Activated CD4-positive, alpha-beta T cell treated with anti-CD3 and anti-CD28 coated beads for 4 hours (primary cell): ENCODE data around the gene HPS5.

ENCODE experiments used
- DNase-seq, 2 donors: peaks; one replicate each; pipeline ENCODE4 v3.0.0-alpha.2; 2020

HPS5 gene

GRCh38 chr11:18230859-18231258 lies 91.1 kb downstream of the HPS5 start:
- no peak for DNase-seq

DNA sequence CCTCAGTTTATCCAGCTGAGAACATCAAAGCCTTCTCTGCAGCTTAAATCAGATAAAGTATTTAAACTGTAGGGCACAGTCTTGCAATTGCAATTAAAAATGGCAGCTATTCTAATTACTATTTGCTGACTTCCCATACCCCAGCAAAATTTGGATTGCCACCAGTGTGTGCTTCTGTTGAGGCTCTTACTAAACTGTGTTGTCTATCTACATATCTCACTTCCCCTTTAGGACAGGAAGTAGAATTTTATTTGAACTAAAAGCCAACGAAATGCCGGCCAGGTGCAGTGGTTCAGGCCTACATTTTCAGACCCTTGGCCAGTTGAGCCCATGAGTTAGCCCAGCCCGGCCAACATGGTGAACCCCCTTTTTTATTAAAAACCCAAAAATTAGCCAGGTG lies 92.4 kb downstream of the HPS5 start:
- no peak for DNase-seq
